Colonic mucosa (tissue), 4 donors: ENCODE results near the gene EPHA7. TPM values are rescaled to one million over a fixed set of nuclear protein-coding genes. Genes with fewer than 3 reads are reported as not detected.

Experiments
- DNase-seq: peaks from one replicate; pipeline ENCODE4 v3.0.0-alpha.2; 2020
- H3K27ac ChIP-seq: fragments of 200-600 bp; one replicate; pipeline ENCODE4 v1.8.0; 2021
- H3K27me3 ChIP-seq: fragments of 200-600 bp; one replicate; pipeline ENCODE4 v1.8.0; 2021
- H3K36me3 ChIP-seq: fragments of 200-600 bp; one replicate; pipeline ENCODE4 v1.8.0; 2021
- H3K4me1 ChIP-seq: fragments of 200-600 bp; one replicate; pipeline ENCODE4 v1.8.0; 2021; ENCODE audit warnings: mild to moderate bottlenecking
- H3K4me3 ChIP-seq: fragments of 200-600 bp; one replicate; pipeline ENCODE4 v1.8.0; 2021
- H3K9ac ChIP-seq, 2 donors: one replicate each; pipeline ENCODE4 v1.7.0; 2013; ENCODE audit warnings: control low read depth in 2 of 2, low read depth in 2 of 2, low read length in 2 of 2
- H3K9me3 ChIP-seq: fragments of 200-600 bp; one replicate; pipeline ENCODE4 v1.8.0; 2021
- intact Hi-C: fragments of 100-400 bp; cut with DNase I; formaldehyde crosslinking; loops from one replicate; pipeline ENCODE4 v1.14.1; 2022
- total RNA-seq, 2 donors: library from RNA; stranded (reverse); fragmentation: NEBNext Ultra II Directional in 1 of 2; extraction: Animal tissue kit (Norgen Biotek cat#: 25700) in 1 of 2; gene quantifications; one replicate each; pipeline ENCODE4 v1.2.1, GENCODE V29; 2021
- TF ChIP-seq, protein P1 (sequence below): fragments of 200-600 bp; IDR thresholded peaks from one replicate; pipeline ENCODE4 v1.8.0; 2022; ENCODE audit warnings: antibody characterized with exemption, mild to moderate bottlenecking
- donor health status: healthy.
- donor health status: DM: no; HTN: no; CAD: no.
- donor health status: DM: no; HTN: no; CAD: no.

Gene EPHA7
- total RNA-seq, 2 donors from 2014 or later, result 1.3 to 4.4 TPM

DNA sequence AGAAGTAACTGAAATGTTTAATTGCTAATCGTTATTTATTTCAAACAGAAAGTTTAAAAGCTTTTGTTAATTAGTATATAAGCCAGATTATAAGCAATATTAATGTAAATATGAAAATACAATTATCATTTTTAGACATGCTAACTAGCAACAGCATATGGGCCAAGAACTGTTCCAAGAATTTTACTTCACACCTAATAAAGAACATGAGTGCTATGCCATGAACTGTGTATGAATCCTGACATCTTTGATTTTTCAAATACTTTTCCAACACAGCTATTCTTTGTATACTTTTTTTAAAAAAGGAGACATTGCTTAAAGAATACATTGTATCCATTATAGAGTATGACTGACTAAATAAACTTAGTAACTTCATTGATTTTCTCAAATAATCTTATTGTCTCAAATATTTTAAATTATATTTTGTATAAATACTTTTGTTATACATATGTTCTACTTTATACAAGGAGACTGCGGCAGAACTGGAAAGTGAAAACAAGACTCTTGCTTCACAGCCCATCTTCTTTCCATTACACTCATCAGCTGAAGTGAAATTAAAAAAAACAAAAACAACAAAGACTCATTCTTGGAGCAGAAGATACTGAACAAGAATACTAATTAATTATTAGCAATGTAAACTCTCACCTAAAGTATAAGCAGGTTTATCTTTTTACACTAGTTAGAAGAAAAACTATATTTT is 89.9 kb downstream of the EPHA7 start:
- Histone ChIP-seq H3K4me3 (no peak overlapping the region), H3K27ac (no peak overlapping the region), H3K27me3 (no peaks in the 10 kb centered on the region), H3K9ac (no peak overlapping the region), H3K4me1 (no peaks in the 10 kb centered on the region), H3K9me3 (no peaks in the 10 kb centered on the region), H3K36me3 (no peaks in the 10 kb centered on the region)
- DNase-seq, result no peak
- intact Hi-C loops, result no loop called here
- TF ChIP-seq, protein P1, sequence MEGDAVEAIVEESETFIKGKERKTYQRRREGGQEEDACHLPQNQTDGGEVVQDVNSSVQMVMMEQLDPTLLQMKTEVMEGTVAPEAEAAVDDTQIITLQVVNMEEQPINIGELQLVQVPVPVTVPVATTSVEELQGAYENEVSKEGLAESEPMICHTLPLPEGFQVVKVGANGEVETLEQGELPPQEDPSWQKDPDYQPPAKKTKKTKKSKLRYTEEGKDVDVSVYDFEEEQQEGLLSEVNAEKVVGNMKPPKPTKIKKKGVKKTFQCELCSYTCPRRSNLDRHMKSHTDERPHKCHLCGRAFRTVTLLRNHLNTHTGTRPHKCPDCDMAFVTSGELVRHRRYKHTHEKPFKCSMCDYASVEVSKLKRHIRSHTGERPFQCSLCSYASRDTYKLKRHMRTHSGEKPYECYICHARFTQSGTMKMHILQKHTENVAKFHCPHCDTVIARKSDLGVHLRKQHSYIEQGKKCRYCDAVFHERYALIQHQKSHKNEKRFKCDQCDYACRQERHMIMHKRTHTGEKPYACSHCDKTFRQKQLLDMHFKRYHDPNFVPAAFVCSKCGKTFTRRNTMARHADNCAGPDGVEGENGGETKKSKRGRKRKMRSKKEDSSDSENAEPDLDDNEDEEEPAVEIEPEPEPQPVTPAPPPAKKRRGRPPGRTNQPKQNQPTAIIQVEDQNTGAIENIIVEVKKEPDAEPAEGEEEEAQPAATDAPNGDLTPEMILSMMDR, result no peak

DNA sequence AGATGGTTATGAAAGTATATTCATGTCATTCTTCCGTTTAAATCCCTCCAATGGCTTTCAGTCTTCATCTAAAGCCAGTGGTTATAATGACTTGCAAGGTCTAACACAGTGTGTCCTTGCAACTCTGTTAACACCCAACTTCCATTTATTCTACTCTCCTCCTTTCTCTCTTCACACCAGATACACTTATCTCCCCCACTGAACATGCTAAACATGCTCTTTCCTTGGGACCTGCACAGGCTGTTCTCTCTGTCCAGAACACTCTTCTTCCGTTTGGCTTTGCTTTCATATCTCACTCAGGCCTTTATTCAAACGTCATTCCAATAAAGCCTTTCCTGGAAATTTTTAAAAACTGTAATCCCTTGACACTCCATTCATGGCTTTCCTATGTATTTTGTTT is 91.5 kb downstream of the EPHA7 start:
- H3K27ac ChIP-seq, result no peak overlapping the region
- no peaks in the 10 kb centered on the region for H3K36me3 ChIP-seq
- H3K4me3 ChIP-seq, result no peak overlapping the region
- TF ChIP-seq, protein P1, result no peak
- intact Hi-C loops, result no loop called here
- H3K4me1 ChIP-seq, result no peaks in the 10 kb centered on the region
- H3K9me3 ChIP-seq, result no peaks in the 10 kb centered on the region
- no peak for DNase-seq
- H3K9ac ChIP-seq, result no peak overlapping the region
- H3K27me3 ChIP-seq, result no peaks in the 10 kb centered on the region

DNA sequence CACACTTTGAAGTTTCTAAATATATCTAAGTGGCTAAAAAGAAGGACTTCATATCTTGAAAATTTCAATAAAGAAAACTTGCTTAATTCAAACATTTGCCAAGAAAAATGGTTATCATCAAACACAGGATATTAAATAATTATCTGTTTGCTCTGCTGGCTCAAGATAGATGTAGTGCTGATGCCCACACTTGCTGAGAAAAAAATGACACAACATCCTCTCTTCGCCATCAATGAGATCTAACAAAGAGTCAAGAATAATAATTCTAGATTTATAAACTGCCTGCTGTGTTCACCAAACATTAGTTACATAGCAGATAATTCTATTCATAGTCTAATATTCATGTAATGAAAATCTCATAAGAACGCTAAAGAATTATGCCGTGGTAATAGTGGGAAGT is 93.6 kb downstream of the EPHA7 start:
- no peak overlapping the region for H3K9ac ChIP-seq
- H3K9me3 ChIP-seq, result no peaks in the 10 kb centered on the region
- intact Hi-C loops, result no loop called here
- no peaks in the 10 kb centered on the region for H3K4me1 ChIP-seq
- no peaks in the 10 kb centered on the region for H3K36me3 ChIP-seq
- no peak for DNase-seq
- H3K27ac ChIP-seq, result no peak overlapping the region
- no peak overlapping the region for H3K4me3 ChIP-seq
- TF ChIP-seq, protein P1, result no peak
- no peaks in the 10 kb centered on the region for H3K27me3 ChIP-seq

DNA sequence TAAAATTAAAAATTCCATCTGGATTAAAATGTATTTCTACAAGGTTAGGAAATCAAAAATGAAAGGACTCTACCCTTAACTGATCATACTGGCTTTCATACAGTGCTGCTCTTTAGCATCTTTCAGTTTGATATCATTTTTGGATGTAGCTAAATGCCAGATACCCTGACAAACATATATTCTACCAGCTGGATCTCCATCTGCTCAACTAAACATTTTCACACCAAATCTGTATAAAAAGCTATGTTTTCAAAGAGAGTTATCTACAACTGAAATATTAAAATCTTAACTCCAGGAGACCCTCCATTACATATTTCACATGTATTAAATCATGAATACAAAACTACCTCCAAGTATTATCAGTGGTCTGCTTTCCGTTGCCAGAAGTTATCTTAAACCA is 95.7 kb downstream of the EPHA7 start:
- H3K27ac ChIP-seq, result no peak overlapping the region
- TF ChIP-seq, protein P1, result no peak
- no peak for DNase-seq
- no peaks in the 10 kb centered on the region for H3K36me3 ChIP-seq
- H3K9ac ChIP-seq, result no peak overlapping the region
- no peaks in the 10 kb centered on the region for H3K9me3 ChIP-seq
- no peaks in the 10 kb centered on the region for H3K4me1 ChIP-seq
- intact Hi-C loops, result no loop called here
- no peak overlapping the region for H3K4me3 ChIP-seq
- H3K27me3 ChIP-seq, result no peaks in the 10 kb centered on the region

DNA sequence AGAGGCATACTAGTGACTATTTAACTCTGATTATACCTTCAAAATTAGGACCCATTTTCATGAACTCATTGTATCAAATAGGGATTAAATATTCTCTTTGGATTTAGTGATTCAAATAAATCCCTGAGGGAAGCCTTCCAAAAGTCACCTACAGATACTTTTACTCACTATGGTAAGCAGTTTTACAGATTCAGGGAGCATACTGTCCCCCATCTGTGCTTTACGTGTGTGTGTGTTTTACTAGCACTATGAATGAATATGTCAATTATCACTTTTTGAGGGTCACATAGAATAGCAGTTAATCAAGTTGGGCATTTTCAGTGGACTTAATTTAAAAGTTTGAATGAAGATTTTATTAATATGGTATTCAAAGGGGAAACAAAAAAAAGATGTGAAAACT is 96.7 kb downstream of the EPHA7 start:
- Histone ChIP-seq H3K9ac (no peak overlapping the region), H3K9me3 (no peaks in the 10 kb centered on the region), H3K27me3 (no peaks in the 10 kb centered on the region), H3K27ac (no peak overlapping the region), H3K36me3 (no peaks in the 10 kb centered on the region), H3K4me3 (no peak overlapping the region), H3K4me1 (no peaks in the 10 kb centered on the region)
- TF ChIP-seq, protein P1, result no peak
- intact Hi-C loops, result no loop called here
- DNase-seq, result no peak
